ENCODE measurements around the gene SH2D1A. TPM values are rescaled to one million over a fixed set of nuclear protein-coding genes. Genes with fewer than 3 reads are reported as not detected.

The SH2D1A gene
- total RNA-seq, 1 experiment from 2014 or later = not detected

DNA sequence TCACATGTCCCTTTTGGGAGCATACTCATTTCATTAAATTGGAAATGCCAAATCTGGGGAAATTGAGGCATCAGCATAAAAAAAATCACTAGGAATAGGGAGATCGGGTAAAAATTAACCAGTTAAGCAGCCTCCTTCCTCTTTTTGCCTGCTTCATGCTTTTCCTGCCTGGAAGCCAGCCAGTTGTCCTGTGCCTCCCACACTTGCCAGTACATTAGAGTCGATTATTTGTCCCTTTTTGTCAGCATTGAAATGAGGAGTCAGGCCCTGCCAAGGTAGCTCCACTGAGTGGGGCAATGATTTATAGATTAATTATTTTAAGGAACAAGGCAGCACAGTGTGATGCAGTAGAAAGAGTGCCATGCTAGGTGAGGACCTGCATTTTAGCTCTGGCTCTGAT lies 55.3 kb downstream of the SH2D1A start:
- no peak overlapping the region for H3K4me3 Mint-ChIP-seq
- H3K4me1 Mint-ChIP-seq = peaks cover 3 to 8% of the 10 kb centered on the region in 2 experiments; a peak in 2 of 4 replicates
- H3K4ac ChIP-seq (ENCODE audit: low read depth, low read length) = no peak overlapping the region
- H2AFZ ChIP-seq (ENCODE audit: low read length) = no peak overlapping the region
- no peak overlapping the region for H3K18ac ChIP-seq (ENCODE audit: insufficient read length, low read depth, low read length)
- no peak overlapping the region for H2AK5ac ChIP-seq (ENCODE audit: insufficient read length, low read length)
- no peaks in the 10 kb centered on the region for H3K23me2 ChIP-seq (ENCODE audit: insufficient read length, low read depth, low read length, poor library complexity, severe bottlenecking)
- H3K23ac ChIP-seq (ENCODE audit: insufficient read length, low read depth, low read length) = no peak overlapping the region
- peaks cover 0 to 2% of the 10 kb centered on the region in 2 experiments; a peak in 3 of 5 replicates for H3K9me3 Mint-ChIP-seq
- no peak overlapping the region for H2BK20ac ChIP-seq (ENCODE audit: low read depth, low read length, poor library complexity, severe bottlenecking)
- no peak overlapping the region for H3K27ac ChIP-seq (ENCODE audit: insufficient read length, low read depth, low read length)
- H3K27me3 Mint-ChIP-seq (ENCODE audit: low read depth) = peaks cover 3% of the 10 kb centered on the region; the same call in 1 of the 2 replicates
- H4K91ac ChIP-seq (ENCODE audit: insufficient read length, low read depth, low read length) = no peak overlapping the region
- no peak overlapping the region for H2BK5ac ChIP-seq (ENCODE audit: insufficient read length, low read length)
- H3K9ac ChIP-seq (ENCODE audit: extremely low read depth, insufficient read length, low read length) = no peak overlapping the region
- H3K27me3 ChIP-seq (ENCODE audit: insufficient read depth, low read length) = no peaks in the 10 kb centered on the region
- no peak overlapping the region for H3K56ac ChIP-seq (ENCODE audit: insufficient read length, low read depth, low read length)
- no peak overlapping the region for H3K4me2 ChIP-seq (ENCODE audit: insufficient read depth, insufficient read length, low read length)
- no peak overlapping the region for H4K5ac ChIP-seq (ENCODE audit: insufficient read length, low read depth, low read length)
- H3K14ac ChIP-seq (ENCODE audit: insufficient read depth, low read length) = no peak overlapping the region
- no peak overlapping the region for H3T11ph ChIP-seq (ENCODE audit: low read length)
- H2BK12ac ChIP-seq (ENCODE audit: insufficient read length, low read depth, low read length) = no peak overlapping the region
- H3K79me2 ChIP-seq (ENCODE audit: insufficient read depth, low read length) = no peaks in the 10 kb centered on the region
- H3K79me1 ChIP-seq (ENCODE audit: insufficient read depth, low read depth, low read length, poor library complexity, severe bottlenecking) = no peaks in the 10 kb centered on the region
- H4K8ac ChIP-seq (replicated peaks; ENCODE audit: insufficient read length, low read depth, low read length) = no peak overlapping the region
- H3K36me3 Mint-ChIP-seq (ENCODE audit: insufficient read depth in 1 of 3, low read depth in 3 of 3) = no peaks in the 10 kb centered on the region
- H3K4me1 ChIP-seq (ENCODE audit: insufficient read depth, low read length) = no peaks in the 10 kb centered on the region
- H2BK15ac ChIP-seq (ENCODE audit: low read depth, low read length) = no peak overlapping the region
- no peak for DNase-seq
- no peaks in the 10 kb centered on the region for H4K20me1 ChIP-seq (ENCODE audit: control insufficient read depth, insufficient read depth, insufficient read length)
- no CpG with 5 or more reads among the region's 2 CpGs for WGBS (ENCODE audit: extremely low coverage, insufficient read length, low lambda C conversion rate)
- TF ChIP-seq, protein P1, sequence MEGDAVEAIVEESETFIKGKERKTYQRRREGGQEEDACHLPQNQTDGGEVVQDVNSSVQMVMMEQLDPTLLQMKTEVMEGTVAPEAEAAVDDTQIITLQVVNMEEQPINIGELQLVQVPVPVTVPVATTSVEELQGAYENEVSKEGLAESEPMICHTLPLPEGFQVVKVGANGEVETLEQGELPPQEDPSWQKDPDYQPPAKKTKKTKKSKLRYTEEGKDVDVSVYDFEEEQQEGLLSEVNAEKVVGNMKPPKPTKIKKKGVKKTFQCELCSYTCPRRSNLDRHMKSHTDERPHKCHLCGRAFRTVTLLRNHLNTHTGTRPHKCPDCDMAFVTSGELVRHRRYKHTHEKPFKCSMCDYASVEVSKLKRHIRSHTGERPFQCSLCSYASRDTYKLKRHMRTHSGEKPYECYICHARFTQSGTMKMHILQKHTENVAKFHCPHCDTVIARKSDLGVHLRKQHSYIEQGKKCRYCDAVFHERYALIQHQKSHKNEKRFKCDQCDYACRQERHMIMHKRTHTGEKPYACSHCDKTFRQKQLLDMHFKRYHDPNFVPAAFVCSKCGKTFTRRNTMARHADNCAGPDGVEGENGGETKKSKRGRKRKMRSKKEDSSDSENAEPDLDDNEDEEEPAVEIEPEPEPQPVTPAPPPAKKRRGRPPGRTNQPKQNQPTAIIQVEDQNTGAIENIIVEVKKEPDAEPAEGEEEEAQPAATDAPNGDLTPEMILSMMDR (conservative IDR thresholded peaks at IDR 0.05) = no peak
- no peak overlapping the region for H2BK120ac ChIP-seq (ENCODE audit: low read depth, low read length, poor library complexity, severe bottlenecking)
- no peak overlapping the region for H3K27ac Mint-ChIP-seq
- H3K9me3 ChIP-seq (ENCODE audit: control insufficient read depth, low read depth, low read length) = no peaks in the 10 kb centered on the region

All from H9 (cell line).